ENCODE measurements around the gene INPP5F.

Gene INPP5F

DNA sequence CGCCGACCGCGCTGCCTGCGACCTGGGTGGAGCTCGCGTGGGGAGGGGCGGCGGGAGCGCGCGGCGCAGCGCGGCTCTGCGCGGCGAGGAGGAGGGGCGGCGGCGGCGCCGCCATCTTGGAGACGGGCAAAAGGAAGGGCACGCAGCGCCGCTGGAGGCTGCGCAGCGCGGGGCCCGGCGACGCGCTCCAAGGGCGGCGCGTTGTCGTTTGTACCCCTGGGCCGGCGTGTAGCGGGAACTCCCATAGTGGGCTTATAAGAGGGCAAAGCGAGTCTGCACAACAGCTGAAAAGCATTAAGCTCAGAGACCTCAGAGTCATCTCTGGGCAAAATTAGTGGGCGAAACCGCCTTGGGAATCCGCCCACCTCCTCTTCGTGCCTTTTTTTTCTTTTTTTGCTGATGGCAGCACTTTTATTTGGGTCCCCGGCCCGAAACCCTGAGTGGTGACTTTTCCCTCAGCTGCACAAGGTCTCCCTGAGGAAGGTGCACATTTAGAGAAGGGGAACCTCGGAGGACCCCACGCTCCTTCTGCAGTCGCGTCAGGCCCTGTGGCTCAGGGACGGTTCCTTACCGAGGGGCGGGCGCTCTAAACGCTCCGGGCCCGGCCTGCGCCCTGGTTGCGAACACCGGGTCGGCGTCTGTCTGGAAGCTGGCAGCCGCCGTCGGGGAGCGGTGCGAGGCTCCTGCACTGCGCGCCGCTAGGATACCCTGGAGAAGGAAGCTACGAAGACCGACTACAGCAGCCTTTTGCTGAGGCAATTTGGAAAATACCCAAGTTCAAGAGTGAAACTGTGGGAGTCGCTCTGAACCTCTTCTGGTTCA, 147.2 kb downstream of the INPP5F start:
- DNase-seq = peak; percentile 95

- no peak for DNase-seq
Observed at GRCh38 chr10:119878524-119878923, 152.7 kb downstream of the INPP5F start.
